ENCODE results near the gene HTT. TPM values are rescaled to one million over a fixed set of nuclear protein-coding genes. Genes with fewer than 3 reads are reported as not detected.

Gene HTT
- total and polyA plus RNA-seq, 2 of the 13 experiments (the other 11 are each of a cell fraction or from before 2014, with no cell fraction given) = 17.5 to 19.5 TPM

- TF ChIP-seq ZNF512B (CRISPR knock-in tag; IDR thresholded peaks at IDR 0.05; ENCODE audit: borderline replicate concordance) (no peak), TARDBP (CRISPR knock-in tag; IDR thresholded peaks at IDR 0.05) (no peak), NCOA1 (CRISPR knock-in tag; IDR thresholded peaks at IDR 0.05) (no peak), HNF4A (CRISPR knock-in tag; IDR thresholded peaks at IDR 0.05) (no peak), ZNF124 (CRISPR knock-in tag; IDR thresholded peaks at IDR 0.05) (no peak), CBX2 (IDR thresholded peaks at IDR 0.05; ENCODE audit: low read depth, low read length) (no peak), CBX2 (CRISPR knock-in tag; IDR thresholded peaks at IDR 0.05; ENCODE audit: low read depth) (no peak), CBFB (CRISPR knock-in tag; IDR thresholded peaks at IDR 0.05) (no peak), PHF5A (CRISPR knock-in tag; IDR thresholded peaks at IDR 0.05; ENCODE audit: low read depth, unreplicated experiment) (no peak), PRDM15 (CRISPR knock-in tag; IDR thresholded peaks at IDR 0.05) (no peak), LCORL (IDR thresholded peaks at IDR 0.05) (no peak), LCORL (CRISPR knock-in tag; IDR thresholded peaks at IDR 0.05) (no peak), FOXO4 (CRISPR knock-in tag; conservative IDR thresholded peaks at IDR 0.05) (no peak), ZNF615 (CRISPR knock-in tag; IDR thresholded peaks at IDR 0.05; ENCODE audit: borderline replicate concordance) (no peak), GTF2F1 (IDR thresholded peaks at IDR 0.05; ENCODE audit: low read length) (no peak), SALL1 (CRISPR knock-in tag; IDR thresholded peaks at IDR 0.05) (no peak)
These were observed 149.7 kb downstream of the HTT start (continued) for GRCh38 chr4:3223956-3224748.

Measured in HepG2 (cell line).